ENCODE data around the gene SHISA9.

GRCh38 chr16:13106464-13106863 is 205.1 kb downstream of the SHISA9 start:
- TF ChIP-seq, protein P1, sequence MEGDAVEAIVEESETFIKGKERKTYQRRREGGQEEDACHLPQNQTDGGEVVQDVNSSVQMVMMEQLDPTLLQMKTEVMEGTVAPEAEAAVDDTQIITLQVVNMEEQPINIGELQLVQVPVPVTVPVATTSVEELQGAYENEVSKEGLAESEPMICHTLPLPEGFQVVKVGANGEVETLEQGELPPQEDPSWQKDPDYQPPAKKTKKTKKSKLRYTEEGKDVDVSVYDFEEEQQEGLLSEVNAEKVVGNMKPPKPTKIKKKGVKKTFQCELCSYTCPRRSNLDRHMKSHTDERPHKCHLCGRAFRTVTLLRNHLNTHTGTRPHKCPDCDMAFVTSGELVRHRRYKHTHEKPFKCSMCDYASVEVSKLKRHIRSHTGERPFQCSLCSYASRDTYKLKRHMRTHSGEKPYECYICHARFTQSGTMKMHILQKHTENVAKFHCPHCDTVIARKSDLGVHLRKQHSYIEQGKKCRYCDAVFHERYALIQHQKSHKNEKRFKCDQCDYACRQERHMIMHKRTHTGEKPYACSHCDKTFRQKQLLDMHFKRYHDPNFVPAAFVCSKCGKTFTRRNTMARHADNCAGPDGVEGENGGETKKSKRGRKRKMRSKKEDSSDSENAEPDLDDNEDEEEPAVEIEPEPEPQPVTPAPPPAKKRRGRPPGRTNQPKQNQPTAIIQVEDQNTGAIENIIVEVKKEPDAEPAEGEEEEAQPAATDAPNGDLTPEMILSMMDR (IDR thresholded peaks at IDR 0.05; ENCODE audit: low read depth, low read length, poor library complexity, severe bottlenecking), result no peak
- TF ChIP-seq EZH2phosphoT487 (IDR thresholded peaks at IDR 0.05; ENCODE audit: borderline replicate concordance, low read length), result no peak
